ENCODE results near the gene MED16.
"Not testable (repeated sequence)": the region's sequence is repeated elsewhere in the genome, so short reads cannot be mapped to it uniquely, and the experiment has no call there.

The MED16 gene

DNA sequence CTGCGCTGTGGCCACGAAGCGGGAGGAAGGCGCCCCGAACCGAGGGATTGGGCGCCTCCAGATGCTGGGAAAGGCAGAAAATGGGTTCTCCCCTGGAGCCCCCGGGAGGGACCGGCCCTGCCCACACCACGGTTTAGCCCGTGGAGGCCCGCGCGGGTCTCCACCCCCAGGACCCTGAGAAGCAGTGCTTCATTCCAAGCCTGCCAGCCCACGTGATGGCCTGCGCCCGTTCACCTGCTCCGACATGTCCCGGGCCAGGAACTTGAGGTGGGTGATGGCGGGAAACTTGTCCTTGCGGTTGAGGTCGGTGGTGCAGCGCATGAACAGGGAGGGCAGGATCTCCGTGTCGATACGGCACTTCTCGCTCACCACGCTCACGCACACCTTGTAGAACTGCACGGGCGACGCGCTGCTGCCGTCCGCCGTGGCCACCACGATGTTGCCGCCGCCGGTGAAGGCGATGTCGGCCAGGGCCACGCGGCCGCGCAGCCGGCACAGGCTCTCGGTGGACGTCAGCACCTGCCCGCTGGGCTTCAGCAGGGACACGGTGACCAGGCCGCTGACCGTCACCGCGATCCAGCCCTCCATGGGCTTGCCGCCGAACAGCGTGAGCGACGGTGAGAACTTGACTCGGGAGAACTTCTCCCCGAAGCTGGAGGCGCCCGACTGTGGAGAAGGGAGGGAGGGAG lies 7.3 kb downstream of the MED16 start:
- ATAC-seq (replicated peaks; ENCODE audit: extremely low read depth, poor library complexity, severe bottlenecking) (no peak), DNase-seq (ENCODE audit: low spot score in 2 of 2) (no peak)
- Mint-ChIP-seq H3K27ac (ENCODE audit: low read depth) (no peak overlapping the region), H3K36me3 (ENCODE audit: insufficient read depth) (peaks cover 19% of the 10 kb centered on the region), H3K4me1 (no peaks in the 10 kb centered on the region), H3K9me3 (no peaks in the 10 kb centered on the region), H3K27me3 (no peaks in the 10 kb centered on the region), H3K4me3 (no peak overlapping the region)

DNA sequence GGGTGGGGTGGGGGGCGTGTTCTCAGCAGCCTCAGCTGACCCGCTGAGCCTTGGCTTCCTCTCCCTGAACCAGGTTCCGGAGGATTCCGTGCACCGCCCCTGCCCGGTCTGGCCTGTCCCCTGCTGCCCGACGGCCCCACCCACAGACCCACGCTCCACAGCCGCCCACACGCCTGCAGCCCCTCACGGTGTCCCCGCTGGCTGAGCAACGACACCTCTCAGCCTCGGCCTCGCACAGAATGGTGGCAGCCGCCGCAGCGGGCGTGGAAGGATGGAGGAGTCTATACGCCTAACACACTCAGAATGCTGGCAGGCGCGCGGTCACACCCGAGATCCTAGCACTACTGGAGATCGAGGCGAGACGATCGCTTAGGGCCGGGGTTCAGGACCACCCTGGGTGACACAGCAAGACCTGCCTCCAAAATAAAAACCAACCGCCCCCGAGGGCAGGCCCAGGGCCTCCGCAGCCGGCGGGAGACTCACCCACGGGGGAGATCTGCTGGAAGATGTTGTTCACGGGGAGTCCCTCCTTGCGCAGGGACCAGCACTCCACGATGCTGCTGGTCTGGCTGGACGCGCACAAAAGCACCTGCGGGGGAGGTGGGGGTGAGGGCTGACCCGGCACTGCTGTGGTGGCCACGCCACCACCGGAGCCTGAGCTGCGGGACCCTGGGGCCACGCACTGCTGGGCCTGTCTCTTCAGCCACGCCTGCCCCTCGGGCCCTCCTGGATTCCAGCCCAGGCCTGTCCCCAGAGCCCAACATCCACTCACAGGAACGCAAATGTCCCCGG lies 8.4 kb downstream of the MED16 start:
- no peaks in the 10 kb centered on the region for H3K9me3 Mint-ChIP-seq
- H3K27ac Mint-ChIP-seq (ENCODE audit: low read depth), result no peak overlapping the region
- DNase-seq (ENCODE audit: low spot score in 2 of 2), result no peak
- peaks cover 17% of the 10 kb centered on the region for H3K36me3 Mint-ChIP-seq (ENCODE audit: insufficient read depth)
- no peak overlapping the region for H3K4me3 Mint-ChIP-seq
- no peaks in the 10 kb centered on the region for H3K27me3 Mint-ChIP-seq
- no peaks in the 10 kb centered on the region for H3K4me1 Mint-ChIP-seq
- no peak for ATAC-seq (replicated peaks; ENCODE audit: extremely low read depth, poor library complexity, severe bottlenecking)

DNA sequence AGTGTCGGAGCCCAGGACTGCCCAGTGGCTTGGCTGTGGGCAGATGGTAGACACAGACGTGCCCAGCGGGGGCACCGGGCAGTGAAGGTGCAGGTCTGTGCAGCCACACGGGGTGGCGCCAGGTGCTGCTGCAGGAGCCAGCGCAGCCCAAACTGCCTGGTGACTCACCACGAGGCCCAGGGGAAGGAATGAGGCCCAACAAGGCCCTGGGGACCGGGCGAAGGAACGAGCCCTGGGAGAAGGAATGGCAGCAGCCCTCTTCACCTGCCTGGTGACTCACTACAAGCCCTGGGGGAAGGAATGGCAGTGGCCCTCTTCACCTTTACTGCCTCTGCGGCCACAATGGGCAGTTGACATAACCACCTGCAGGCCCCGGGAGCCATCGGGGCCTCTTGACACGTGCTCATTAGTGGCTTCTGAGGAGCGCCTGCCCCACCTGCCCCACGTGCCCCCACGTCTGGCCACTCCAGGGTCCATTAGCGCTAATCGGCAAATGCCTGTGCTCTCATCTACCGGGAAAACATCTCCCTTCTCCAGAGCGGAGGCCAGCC lies 9.3 kb downstream of the MED16 start:
- H3K4me1 Mint-ChIP-seq, result no peaks in the 10 kb centered on the region
- no peak overlapping the region for H3K27ac Mint-ChIP-seq (ENCODE audit: low read depth)
- H3K36me3 Mint-ChIP-seq (ENCODE audit: insufficient read depth), result peaks cover 16% of the 10 kb centered on the region
- ATAC-seq (replicated peaks; ENCODE audit: extremely low read depth, poor library complexity, severe bottlenecking) (no peak), DNase-seq (ENCODE audit: low spot score in 2 of 2) (no peak)
- H3K27me3 Mint-ChIP-seq, result no peaks in the 10 kb centered on the region
- no peaks in the 10 kb centered on the region for H3K9me3 Mint-ChIP-seq
- H3K4me3 Mint-ChIP-seq, result no peak overlapping the region

DNA sequence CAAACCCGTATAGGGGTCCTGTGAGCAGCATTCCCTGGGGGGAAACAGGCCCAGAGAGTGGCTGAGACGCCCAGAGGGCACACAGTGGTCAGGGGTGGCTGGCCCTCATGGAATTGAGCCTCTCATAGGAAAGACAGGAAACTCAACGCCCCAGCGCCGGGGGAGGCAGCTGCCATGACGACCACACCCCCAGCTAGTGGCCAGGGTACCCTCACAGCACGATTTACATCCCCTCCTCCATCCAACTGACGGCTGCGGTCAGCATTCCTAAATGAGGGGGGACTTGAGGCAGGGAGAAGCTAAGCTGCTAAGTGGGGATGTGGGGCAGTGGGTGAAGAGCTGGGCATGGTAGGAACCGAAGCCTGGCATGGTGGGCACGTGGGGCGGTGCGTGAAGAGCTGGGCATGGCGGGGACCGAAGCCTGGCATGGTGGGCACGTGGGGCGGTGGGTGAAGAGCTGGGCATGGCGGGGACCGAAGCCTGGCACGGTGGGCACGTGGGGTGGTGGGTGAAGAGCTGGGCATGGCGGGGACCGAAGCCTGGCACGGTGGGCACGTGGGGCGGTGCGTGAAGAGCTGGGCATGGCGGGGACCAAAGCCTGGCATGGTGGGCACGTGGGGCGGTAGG lies 10.0 kb downstream of the MED16 start:
- Mint-ChIP-seq H3K36me3 (ENCODE audit: insufficient read depth) (peaks cover 16% of the 10 kb centered on the region), H3K9me3 (no peaks in the 10 kb centered on the region), H3K4me3 (no peak overlapping the region), H3K4me1 (no peaks in the 10 kb centered on the region), H3K27me3 (no peaks in the 10 kb centered on the region), H3K27ac (ENCODE audit: low read depth) (no peak overlapping the region)
- ATAC-seq (replicated peaks; ENCODE audit: extremely low read depth, poor library complexity, severe bottlenecking), result no peak
- DNase-seq (ENCODE audit: low spot score in 2 of 2), result no peak

DNA sequence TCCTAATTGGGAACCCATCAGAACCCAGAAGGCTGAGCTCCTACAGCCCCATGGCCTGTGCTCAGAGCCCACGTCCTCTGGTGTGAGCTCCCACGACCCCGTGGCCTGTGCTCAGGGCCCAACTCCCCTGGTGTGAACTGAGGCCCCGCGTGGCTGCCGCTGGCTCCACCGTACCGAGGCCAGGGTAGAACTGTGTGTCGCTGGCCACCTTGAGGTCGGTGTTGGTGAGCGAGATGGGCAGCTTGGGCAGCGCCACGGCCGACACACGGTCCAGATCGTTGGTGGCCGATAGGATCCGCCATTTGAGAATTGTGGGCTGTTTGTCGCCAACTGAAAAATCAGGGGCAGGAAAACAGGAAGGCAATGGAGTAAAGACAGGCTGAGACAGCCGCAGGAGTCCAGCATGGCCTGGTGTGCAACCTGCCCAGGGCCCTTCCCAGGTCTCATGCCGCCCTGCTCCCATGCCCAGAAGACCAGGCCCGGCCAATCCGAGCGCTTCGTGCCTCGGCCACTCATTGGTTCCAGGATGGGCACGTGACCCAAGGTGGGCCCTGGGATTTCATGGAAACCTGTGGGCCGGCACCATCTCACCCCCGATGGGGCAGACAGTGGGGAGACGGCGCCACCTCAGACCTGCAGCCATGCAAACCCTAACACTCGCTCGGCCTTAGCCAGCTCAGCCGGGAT lies 11.5 kb downstream of the MED16 start:
- Mint-ChIP-seq H3K27ac (ENCODE audit: low read depth) (no peak overlapping the region), H3K4me3 (no peak overlapping the region), H3K27me3 (no peaks in the 10 kb centered on the region), H3K36me3 (ENCODE audit: insufficient read depth) (peaks cover 12% of the 10 kb centered on the region), H3K4me1 (no peaks in the 10 kb centered on the region), H3K9me3 (no peaks in the 10 kb centered on the region)
- no peak for DNase-seq (ENCODE audit: low spot score in 2 of 2)
- no peak for ATAC-seq (replicated peaks; ENCODE audit: extremely low read depth, poor library complexity, severe bottlenecking)

DNA sequence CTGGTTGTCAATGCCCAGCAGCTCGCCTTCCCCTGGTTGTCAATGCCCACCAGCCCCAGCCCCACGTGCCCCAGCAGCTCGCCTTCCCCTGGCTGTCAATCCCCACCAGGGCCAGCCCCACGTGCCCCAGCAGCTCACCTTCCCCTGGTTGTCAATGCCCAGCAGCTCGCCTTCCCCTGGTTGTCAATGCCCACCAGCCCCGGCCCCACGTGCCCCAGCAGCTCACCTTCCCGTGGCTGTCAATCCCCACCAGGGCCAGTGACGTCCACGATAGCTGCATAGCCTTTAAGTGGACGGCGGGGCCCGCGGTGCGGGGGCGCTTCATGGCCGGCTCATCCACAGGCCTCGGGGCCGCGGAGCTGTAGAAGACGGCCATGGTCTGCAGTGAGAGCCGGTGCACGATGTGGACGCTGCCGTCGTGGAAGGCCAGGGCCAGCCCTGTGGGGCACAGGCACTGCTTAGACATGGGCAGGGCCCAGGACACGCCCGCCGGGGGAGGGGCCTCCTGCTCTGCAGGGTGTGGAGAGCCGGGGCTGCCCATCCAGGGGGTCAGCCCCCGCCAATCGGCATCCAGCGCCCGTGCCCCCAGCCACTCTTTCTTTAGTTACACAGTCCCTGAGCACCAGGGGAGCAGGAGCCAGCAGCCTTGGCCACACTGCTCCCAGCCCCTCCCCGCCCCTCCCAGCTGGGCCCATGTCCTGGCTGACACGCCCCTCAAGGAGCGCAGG lies 13.1 kb downstream of the MED16 start:
- Mint-ChIP-seq H3K36me3 (ENCODE audit: insufficient read depth) (peaks cover 8% of the 10 kb centered on the region), H3K27me3 (no peaks in the 10 kb centered on the region), H3K27ac (ENCODE audit: low read depth) (no peak overlapping the region), H3K4me1 (no peaks in the 10 kb centered on the region), H3K4me3 (no peak overlapping the region), H3K9me3 (no peaks in the 10 kb centered on the region)
- ATAC-seq (replicated peaks; ENCODE audit: extremely low read depth, poor library complexity, severe bottlenecking) (no peak), DNase-seq (ENCODE audit: low spot score in 2 of 2) (no peak)

DNA sequence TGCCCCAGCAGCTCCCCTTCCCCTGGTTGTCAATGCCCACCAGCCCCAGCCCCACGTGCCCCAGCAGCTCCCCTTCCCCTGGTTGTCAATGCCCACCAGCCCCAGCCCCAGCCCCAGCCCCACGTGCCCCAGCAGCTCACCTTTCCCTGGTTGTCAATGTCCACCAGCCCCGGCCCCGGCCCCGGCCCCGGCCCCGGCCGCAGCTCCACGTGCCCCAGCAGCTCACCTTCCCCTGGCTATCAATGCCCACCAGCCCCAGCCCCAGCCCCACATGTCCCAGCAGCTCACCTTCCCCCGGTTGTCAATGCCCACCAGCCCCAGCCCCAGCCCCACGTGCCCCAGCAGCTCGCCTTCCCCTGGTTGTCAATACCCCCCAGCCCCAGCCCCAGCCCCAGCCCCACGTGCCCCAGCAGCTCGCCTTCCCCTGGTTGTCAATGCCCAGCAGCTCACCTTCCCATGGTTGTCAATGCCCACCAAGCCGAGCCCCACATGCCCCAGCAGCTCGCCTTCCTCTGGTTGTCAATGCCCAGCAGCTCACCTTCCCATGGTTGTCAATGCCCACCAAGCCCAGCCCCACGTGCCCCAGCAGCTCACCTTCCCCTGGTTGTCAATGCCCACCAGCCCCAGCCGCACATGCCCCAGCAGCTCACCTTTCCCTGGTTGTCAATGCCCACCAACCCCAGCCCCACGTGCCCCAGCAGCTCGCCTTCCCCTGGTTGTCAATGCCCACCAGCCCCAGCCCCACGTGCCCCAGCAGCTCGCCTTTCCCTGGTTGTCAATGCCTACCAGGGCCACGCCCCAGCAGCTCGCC lies 14.0 kb downstream of the MED16 start:
- not testable (repeated sequence) for H3K4me1 Mint-ChIP-seq; H3K9me3 Mint-ChIP-seq; H3K36me3 Mint-ChIP-seq (ENCODE audit: insufficient read depth); H3K27ac Mint-ChIP-seq (ENCODE audit: low read depth); DNase-seq (ENCODE audit: low spot score in 2 of 2); H3K27me3 Mint-ChIP-seq; ATAC-seq (replicated peaks; ENCODE audit: extremely low read depth, poor library complexity, severe bottlenecking); H3K4me3 Mint-ChIP-seq

DNA sequence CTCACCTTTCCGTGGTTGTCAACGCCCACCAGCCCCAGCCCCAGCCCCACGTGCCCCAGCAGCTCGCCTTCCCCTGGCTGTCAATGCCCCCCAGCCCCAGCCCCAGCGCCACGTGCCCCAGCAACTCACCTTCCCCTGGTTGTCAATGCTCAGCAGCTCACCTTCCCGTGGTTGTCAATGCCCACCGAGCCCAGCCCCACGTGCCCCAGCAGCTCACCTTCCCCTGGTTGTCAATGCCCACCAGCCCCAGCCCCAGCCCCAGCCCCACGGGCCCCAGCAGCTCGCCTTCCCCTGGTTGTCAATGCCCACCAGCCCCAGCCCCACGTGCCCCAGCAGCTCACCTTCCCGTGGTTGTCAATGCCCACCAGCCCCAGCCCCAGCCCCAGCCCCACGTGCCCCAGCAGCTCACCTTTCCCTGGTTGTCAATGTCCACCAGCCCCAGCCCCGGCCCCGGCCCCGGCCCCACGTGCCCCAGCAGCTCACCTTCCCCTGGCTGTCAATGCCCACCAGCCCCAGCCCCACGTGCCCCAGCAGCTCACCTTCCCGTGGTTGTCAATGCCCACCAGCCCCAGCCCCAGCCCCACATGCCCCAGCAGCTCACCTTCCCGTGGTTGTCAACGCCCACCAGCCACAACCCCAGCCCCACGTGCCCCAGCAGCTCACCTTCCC lies 14.9 kb downstream of the MED16 start:
- ATAC-seq (replicated peaks; ENCODE audit: extremely low read depth, poor library complexity, severe bottlenecking); H3K4me3 Mint-ChIP-seq: not testable (repeated sequence)

DNA sequence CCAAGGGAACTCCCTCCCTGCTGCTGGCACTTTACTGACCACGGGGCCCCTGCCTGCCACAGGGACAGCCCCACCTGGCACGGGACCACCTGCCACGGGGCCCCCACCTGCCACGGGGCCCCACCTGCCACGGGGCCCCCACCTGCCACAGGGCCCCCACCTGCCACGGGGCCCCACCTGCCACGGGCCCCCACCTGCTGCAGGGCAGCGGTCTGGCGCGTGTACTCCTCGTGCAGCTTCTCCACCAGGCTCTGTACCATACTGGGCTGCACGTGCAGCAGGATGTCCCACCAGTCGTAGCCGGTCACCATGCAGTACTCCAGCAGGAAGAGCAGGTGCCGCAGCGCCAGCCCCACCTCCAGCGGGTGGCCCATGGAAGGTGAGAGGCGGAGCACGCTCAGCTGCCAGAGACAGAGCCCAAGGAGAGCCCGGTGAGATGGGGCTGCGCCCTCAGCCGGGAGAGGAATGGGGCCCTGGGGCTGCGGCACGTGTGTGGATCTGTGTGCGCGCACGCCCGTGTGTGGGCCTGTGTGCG lies 16.1 kb downstream of the MED16 start:
- Mint-ChIP-seq H3K4me3 (no peak overlapping the region), H3K36me3 (ENCODE audit: insufficient read depth) (peaks cover 13% of the 10 kb centered on the region), H3K27me3 (no peaks in the 10 kb centered on the region), H3K27ac (ENCODE audit: low read depth) (no peak overlapping the region), H3K4me1 (peaks cover 7% of the 10 kb centered on the region), H3K9me3 (no peaks in the 10 kb centered on the region)
- ATAC-seq (replicated peaks; ENCODE audit: extremely low read depth, poor library complexity, severe bottlenecking) (no peak), DNase-seq (ENCODE audit: low spot score in 2 of 2) (no peak)

More for the DNA sequence above, 14.9 kb downstream of the MED16 start:
- not testable (repeated sequence) for H3K9me3 Mint-ChIP-seq; DNase-seq (ENCODE audit: low spot score in 2 of 2); H3K4me1 Mint-ChIP-seq; H3K27me3 Mint-ChIP-seq; H3K27ac Mint-ChIP-seq (ENCODE audit: low read depth); H3K36me3 Mint-ChIP-seq (ENCODE audit: insufficient read depth)

DNA sequence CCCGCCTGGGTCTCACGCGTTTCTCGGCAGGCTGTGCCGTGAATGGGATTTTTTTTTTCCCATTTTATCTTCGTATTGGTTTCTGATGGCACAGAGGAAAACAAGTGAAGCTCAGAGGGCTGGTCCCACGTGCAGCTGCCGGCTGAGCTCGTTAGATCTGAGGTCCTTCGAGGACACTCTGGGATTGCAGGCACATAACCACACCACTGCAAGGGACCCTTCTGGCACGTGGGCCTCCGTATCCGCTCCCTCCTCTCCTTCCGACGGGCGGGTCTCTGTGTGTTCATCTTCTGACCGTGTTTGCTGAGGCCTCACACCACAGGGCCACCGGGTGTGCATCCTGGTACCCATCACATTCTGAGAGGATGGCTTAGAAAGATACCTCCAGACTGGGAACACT lies 16.9 kb downstream of the MED16 start:
- ATAC-seq (replicated peaks; ENCODE audit: extremely low read depth, poor library complexity, severe bottlenecking) (no peak), DNase-seq (ENCODE audit: low spot score in 2 of 2) (no peak)
- Mint-ChIP-seq H3K36me3 (ENCODE audit: insufficient read depth) (peaks cover 18% of the 10 kb centered on the region), H3K4me1 (peaks cover 7% of the 10 kb centered on the region), H3K9me3 (no peaks in the 10 kb centered on the region), H3K27me3 (no peaks in the 10 kb centered on the region), H3K27ac (ENCODE audit: low read depth) (no peak overlapping the region), H3K4me3 (no peak overlapping the region)

Measured in central memory CD8-positive, alpha-beta T cell (primary cell).